GM10248 (cell line): Measurements from ENCODE around the gene ZIC1.

Experiments used
- CTCF ChIA-PET: fragments of 300-600 bp; sonication (Branson Sonifier 250); formaldehyde crosslinking; extraction: SDS; loops from one replicate; lab custom pipeline; 2021; ENCODE audit warnings: antibody characterized with exemption; lab: Yijun Ruan, JAX
- POLR2A ChIA-PET: fragments of 350-650 bp; sonication (Branson Sonifier 250); formaldehyde crosslinking; extraction: SDS; loops from one replicate; lab custom pipeline; 2020; ENCODE audit warnings: antibody characterized with exemption; lab: Yijun Ruan, JAX
- DNase-seq: peaks from one replicate; pipeline ENCODE4 v3.0.0; 2012; ENCODE audit errors: extremely low spot score
- TF ChIP-seq, protein P1 (sequence below): IDR thresholded peaks from 2 replicates; pipeline ENCODE4 v1.5.1; 2012; ENCODE audit warnings: mild to moderate bottlenecking, low read depth; ENCODE audit errors: extremely low read depth, missing control alignments, control extremely low read depth

Gene ZIC1

DNA sequence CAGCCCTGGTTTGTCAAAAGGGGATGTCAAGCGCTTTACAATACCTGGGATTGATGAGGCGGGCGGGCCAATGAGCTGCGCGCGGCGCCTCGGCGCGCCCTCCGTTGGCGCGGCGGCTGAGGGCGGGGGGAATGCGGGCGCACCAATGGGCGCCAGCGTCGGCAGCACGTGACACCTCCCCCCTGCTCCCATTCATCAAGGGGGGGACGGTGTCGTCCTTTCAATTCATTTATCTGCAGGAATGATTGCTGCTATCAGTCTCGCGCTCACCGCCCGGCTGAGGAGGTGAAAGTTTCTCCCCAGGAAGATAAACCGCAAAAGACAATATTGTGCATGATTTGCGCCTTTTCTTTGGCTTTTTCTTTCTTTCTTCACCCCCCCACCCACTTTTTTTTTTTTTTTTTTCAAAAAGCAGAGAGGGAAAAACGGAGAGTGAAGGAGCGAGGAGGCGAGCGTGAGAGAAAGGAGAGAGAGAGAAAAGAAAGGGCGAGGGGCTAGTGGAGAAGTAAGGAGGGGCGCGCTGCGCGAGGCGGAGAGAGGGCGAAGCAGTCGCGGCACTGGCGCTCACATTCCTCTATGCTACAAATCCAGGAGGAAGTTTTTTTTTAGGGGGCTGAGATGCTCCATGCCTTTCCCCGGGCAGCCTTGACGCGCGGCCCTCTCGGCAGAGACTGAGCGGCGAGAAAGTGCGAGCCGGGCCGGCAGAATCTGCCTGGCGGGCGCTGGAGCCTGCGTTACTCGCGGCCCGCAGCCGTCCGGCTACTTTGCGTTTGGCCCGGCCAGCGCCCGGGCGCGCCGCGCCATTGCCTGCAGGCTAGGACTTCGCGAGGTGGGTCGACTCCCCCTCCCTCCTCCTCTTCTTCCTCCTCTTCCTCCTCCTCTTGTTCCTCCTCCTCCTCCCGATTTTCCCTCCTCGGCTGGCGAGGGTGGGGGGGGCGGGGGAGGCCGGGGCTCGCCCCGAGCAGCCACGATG, at the start of gene ZIC1:
TSS of gene ZIC1 (plus strand) at position 223 of the 973 bp plus-strand sequence. CDS start at position 971, 748 bp downstream.
- ChIA-PET CTCF (no interaction called here), POLR2A (no interaction called here)
- TF ChIP-seq, protein P1, sequence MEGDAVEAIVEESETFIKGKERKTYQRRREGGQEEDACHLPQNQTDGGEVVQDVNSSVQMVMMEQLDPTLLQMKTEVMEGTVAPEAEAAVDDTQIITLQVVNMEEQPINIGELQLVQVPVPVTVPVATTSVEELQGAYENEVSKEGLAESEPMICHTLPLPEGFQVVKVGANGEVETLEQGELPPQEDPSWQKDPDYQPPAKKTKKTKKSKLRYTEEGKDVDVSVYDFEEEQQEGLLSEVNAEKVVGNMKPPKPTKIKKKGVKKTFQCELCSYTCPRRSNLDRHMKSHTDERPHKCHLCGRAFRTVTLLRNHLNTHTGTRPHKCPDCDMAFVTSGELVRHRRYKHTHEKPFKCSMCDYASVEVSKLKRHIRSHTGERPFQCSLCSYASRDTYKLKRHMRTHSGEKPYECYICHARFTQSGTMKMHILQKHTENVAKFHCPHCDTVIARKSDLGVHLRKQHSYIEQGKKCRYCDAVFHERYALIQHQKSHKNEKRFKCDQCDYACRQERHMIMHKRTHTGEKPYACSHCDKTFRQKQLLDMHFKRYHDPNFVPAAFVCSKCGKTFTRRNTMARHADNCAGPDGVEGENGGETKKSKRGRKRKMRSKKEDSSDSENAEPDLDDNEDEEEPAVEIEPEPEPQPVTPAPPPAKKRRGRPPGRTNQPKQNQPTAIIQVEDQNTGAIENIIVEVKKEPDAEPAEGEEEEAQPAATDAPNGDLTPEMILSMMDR = no peak
- DNase-seq = no peak

DNA sequence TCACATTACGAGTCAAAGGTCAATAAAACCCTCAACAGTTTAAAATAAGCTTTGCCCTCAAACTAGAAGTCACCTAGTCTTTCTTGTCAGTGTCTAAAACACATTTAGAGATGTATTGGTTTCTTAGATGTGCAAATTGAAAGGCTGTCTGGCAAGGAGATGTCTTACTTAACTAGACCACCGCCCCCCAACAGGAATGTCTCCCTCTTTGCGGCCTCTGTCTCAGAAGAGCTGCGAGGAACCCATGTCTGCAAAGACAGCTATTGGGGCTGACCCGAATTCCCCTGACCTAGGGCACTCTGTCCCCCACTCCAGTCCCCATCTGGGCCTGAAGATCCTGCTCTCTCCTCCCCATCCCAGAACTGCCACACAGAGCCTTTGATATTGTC, 49.1 kb upstream of the ZIC1 start:
- TF ChIP-seq, protein P1 = no peak
- no peak for DNase-seq
- CTCF ChIA-PET = interaction anchor here (1.4 kb wide), 1 partner anchor 16 kb away, joined by 3 read pairs; no protein-coding TSS in a partner anchor
- POLR2A ChIA-PET = no interaction called here

DNA sequence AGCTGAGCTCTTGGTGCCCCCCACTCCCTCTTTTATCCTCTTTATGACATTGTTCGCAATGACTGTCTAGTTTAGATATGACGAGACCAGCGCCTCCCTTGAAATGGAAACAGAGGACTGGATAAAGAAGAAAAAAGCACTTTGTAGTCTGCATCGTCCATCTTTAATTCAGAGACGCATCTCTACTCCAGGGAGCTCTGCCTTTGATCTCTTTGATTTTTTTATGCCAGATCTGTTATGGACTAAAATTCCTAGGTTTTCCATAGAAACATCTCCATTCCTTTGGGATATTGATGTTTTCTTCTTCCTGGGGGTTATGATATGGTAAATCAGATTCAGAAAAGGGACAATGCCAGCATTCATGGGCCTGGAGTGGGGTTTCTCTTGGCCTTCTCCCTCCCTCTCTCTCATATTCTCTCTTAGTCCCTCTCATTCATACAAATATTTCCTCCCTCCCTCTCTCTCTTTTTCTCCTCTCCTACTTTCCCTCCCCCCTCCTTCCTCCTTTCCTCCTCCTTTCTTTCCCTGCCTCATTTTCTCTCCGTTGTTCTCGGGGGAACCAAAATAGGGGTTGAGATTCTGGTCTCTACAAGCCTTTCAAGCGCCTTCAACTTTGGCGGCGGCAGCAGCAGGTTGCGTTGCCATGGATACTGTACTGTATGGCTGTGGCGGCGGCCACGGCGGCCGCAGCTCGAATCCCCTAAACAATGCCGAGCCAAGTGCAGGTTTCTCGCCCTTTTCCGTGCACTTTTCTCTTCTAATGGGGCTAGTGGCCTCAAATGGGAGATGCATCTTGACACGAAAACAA, 48.3 kb upstream of the ZIC1 start:
- CTCF ChIA-PET = interaction anchor here (1.0 to 1.4 kb wide), 7 partner anchors 10 to 713 kb away, joined by 3 to 5 read pairs (median 4); no protein-coding TSS in a partner anchor
- POLR2A ChIA-PET = no interaction called here
- no peak for DNase-seq
- TF ChIP-seq, protein P1 = no peak

DNA sequence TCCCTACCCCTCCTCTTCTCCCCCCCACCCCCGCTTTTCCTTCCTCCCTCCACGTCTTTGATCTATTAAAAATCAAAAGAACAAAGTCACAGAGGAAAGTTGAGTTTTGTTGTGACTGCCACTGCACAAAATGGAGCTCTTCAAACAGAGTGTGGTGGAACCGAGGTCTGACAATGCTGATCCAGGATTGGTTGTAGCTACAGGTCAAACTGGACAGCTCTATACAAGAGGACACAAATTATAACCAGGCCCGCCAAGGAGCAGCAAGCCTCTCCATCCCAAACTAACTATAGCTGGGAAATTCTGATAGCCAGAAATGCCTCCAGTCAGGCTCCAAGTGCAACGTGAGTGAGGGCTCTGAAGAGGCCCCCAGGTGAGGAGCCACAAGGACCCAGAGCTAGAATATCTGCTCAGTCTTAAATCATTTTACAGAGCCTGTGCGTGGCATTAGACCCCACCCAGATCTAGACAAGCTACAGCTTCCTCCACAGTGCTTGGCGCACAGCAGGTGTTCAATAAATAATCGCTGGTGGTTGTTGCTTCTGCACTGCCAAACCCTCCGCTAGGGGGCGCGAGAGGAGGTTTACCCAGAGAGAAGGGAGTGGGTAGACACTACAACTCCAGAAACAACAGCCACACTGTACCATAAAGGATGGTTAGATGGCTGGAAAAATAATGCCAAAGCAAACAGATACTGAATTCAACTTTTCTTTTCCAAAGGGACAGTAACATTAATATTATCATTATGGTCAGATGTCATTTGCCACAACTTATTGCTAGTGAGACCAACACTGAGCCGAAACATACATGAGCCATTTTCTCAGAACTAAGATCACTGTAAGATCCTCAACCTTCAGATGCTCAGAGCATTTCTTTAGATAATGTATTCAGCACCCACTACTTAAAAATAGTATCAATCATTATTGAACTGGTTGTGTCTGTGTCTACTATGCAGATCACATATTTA, 47.4 kb upstream of the ZIC1 start:
- CTCF ChIA-PET = interaction anchor here (0.8 to 1.3 kb wide), 7 partner anchors 9 to 712 kb away, joined by 3 to 5 read pairs (median 4); no protein-coding TSS in a partner anchor
- POLR2A ChIA-PET = no interaction called here
- TF ChIP-seq, protein P1 = peak; percentile 55
- peak; percentile 52 for DNase-seq

DNA sequence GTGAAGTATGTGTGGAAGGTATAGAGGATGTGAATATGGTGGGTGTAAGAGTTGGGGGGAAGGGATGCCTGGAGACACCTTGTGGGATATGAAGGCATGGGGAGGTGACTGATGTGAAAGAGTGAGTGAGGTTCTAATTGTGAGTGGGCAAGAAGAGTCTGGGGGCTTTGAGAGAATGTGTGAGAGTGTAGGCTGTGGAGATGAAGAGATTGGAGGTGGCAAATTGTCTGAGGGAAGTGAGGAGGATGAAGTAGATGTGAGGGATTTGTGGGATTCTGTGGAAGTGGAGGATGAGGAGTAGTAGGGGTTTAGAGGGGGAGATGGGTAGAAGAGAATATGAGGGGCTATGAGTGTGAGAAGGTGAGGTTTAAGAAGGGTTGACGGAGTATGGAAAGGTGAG, 44.4 kb upstream of the ZIC1 start:
- ChIA-PET CTCF (no interaction called here), POLR2A (no interaction called here)
- no peak for DNase-seq
- TF ChIP-seq, protein P1 = no peak
